ENCODE data around the gene ARL6IP6.

DNA sequence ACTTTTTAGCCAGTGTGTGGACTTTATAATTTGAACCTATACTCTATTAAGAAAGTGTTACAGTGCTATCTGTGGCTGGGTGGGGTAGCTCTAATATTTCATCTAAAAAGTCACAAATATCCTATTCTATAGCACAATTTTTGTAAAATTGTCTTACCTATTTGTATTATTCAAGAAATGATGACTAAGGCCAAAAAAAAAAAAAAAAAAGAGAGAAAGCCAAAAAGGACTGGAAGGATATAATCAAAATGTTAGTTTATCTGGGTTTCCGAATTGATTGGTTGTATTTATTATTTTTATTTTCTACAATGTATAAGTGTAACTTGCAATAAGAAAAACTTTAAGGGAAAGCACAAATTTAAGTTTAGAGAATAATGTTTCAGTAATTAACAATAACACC is 5.5 kb downstream of the ARL6IP6 start:
- TF ChIP-seq POLR2A (IDR thresholded peaks at IDR 0.05) (no peak), POLR2AphosphoS5 (IDR thresholded peaks at IDR 0.05) (no peak)
- TF ChIP-seq, protein P1, sequence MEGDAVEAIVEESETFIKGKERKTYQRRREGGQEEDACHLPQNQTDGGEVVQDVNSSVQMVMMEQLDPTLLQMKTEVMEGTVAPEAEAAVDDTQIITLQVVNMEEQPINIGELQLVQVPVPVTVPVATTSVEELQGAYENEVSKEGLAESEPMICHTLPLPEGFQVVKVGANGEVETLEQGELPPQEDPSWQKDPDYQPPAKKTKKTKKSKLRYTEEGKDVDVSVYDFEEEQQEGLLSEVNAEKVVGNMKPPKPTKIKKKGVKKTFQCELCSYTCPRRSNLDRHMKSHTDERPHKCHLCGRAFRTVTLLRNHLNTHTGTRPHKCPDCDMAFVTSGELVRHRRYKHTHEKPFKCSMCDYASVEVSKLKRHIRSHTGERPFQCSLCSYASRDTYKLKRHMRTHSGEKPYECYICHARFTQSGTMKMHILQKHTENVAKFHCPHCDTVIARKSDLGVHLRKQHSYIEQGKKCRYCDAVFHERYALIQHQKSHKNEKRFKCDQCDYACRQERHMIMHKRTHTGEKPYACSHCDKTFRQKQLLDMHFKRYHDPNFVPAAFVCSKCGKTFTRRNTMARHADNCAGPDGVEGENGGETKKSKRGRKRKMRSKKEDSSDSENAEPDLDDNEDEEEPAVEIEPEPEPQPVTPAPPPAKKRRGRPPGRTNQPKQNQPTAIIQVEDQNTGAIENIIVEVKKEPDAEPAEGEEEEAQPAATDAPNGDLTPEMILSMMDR (IDR thresholded peaks at IDR 0.05), result no peak
